Cardiac septum (tissue), 1 donor: ENCODE data around the gene RGS10. TPM values are rescaled to one million over a fixed set of nuclear protein-coding genes. Genes with fewer than 3 reads are reported as not detected.
"Not testable (repeated sequence)": the region's sequence is repeated elsewhere in the genome, so short reads cannot be mapped to it uniquely, and the experiment has no call there.

Experiments
- DNase-seq: peaks from one replicate; pipeline ENCODE4 v3.0.0-alpha.2; 2020; ENCODE audit warnings: low spot score
- intact Hi-C: fragments of 100-400 bp; cut with DNase I; formaldehyde crosslinking; loops from one replicate; pipeline ENCODE4 v1.14.0; 2022
- long read RNA-seq: library from polyadenylated mRNA; unstranded; transcript quantifications from one replicate; pipeline ENCODE4 v2.0.0, GENCODE V29; 2021
- total RNA-seq: library from RNA; stranded (reverse); fragmentation: NEBNext Ultra II Directional; extraction: Animal tissue kit (Norgen Biotek cat#: 25700); gene quantifications from one replicate; pipeline ENCODE4 v1.2.1, GENCODE V29; 2021
- donor health status: DM: no; HTN: no; CAD: no.

Gene RGS10
- total RNA-seq = 3.2 TPM
- long read RNA-seq, partial matches to known transcripts = 0 of 4 reads
- long read RNA-seq, other reads (novel, unspliced or antisense) = 0 of 4 reads

DNA sequence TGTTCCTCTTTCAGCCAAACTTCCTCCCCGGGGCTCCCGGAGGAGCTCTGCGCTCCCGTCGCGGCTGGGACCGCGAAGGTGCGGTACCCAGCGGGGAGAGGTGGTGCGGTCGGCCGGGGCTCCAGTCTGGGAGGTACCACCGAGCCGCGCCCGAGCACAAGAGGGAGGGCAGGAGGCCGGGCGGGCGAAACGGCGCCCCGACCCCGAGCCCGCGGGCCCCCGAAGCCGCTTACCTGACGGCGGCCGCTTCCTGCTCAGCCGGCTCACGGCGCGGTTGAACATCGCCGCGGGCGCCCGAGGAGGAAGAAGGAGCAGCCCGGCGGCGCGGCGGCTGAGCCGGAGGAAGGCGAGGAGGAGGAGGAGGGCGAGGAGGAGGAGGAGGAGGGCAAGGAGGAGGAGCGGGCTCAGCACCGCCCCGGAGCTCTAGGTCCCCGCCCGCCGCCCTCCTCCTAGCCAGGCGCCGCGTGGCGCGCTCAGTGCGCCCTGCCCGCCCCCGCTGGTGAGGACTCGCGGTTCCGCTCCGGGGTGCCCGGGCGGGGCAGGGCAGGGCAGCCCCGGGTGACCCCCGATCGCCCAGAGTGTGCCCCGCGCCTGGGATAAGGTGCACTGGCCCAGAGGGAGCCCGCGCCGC, at the start of gene RGS10:
Gene RGS10, minus strand, starts transcription at position 363 of the 631 bp plus-strand sequence. Its CDS starts 81 bp downstream, at position 282.
- intact Hi-C loops = loop anchor here (5.0 to 10.0 kb wide), 2 partner anchors 98 to 345 kb away; no protein-coding TSS in a partner anchor
- DNase-seq = peak; percentile 84

- intact Hi-C loops = no loop called here
Measured at GRCh38 chr10:119588071-119588470, 45.6 kb upstream of the RGS10 start.

GRCh38 chr10:119578355-119578754, 35.8 kb upstream of the RGS10 start:
- intact Hi-C loops = no loop called here

More at GRCh38 chr10:119588071-119588470, 45.6 kb upstream of the RGS10 start:
- no peak for DNase-seq

DNA sequence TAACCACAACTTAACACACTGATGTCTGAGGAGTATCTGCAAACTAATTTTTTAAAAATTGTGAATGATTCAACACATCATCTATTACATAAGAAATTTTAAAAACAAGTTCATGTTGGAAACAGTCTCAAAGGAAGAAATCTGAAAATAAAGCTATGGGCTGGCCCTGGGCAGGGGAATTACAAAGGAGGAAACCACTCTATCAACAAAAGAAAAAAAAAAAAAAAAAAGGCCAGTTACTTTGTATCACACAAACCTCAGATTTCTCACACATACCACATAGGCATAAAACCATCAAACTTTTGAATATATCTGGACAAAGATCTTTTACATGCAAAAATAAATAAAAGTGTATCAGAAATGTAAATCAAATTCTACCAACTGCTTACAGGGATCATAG, 33.5 kb upstream of the RGS10 start:
- intact Hi-C loops = no loop called here
- DNase-seq = no peak

More at GRCh38 chr10:119578355-119578754, 35.8 kb upstream of the RGS10 start:
- no peak for DNase-seq

- no peak for DNase-seq
- intact Hi-C loops = no loop called here
Measured at GRCh38 chr10:119575506-119575905, 33.0 kb upstream of the RGS10 start.

DNA sequence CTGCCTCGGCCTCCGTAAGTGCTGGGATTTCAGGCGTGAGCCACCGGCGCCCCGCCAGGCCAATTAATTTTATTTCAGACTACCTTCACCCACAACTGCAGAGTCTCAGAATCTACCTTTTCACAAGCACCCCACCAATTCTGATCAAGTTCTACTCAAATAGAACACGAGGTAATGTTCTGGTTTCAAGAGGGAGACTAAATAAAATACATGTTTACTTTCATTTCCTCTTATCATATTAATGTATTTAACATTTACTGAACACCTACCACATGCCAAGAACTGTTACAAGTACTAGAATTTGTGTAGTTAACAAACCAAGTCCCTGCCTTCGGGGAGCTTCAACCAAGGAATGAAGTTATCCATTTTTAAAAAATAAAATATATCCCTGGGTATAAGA, 25.5 kb upstream of the RGS10 start:
- no peak for DNase-seq
- intact Hi-C loops = no loop called here

DNA sequence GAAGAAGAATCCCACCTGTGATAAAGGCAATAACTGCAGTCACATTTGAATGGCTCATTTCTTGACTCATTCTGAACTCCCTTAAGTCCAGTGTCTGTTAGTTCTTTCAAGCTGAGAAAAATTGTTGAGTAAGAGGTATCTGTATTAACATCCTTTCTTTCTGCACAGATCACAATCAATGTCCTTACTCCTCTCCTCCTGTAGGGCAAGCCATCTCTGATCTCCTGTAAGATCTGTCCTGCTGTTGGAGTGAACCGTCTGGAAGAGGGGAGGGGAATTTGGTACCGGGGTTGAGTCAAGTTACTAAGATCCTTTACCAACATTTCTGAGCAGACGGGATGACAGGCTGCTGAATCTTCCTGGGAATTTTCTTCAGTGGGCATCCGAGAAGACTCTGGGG, 19.6 kb upstream of the RGS10 start:
- intact Hi-C loops = no loop called here
- no peak for DNase-seq

DNA sequence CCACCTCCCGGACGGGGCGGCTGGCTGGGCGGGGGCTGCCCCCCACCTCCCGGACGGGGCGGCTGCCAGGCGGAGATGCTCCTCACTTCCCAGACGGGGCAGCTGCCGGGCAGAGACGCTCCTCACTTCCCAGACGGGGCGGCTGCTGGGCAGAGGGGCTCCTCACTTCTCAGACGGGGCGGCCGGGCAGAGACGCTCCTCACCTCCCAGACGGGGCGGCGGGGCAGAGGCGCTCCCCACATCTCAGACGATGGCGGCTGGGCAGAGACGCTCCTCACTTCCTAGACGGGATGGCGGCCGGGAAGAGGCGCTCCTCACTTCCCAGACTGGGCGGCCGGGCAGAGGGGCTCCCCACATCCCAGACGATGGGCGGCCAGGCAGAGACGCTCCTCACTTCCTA, 17.0 kb upstream of the RGS10 start:
- DNase-seq, intact Hi-C loops: not testable (repeated sequence)

DNA sequence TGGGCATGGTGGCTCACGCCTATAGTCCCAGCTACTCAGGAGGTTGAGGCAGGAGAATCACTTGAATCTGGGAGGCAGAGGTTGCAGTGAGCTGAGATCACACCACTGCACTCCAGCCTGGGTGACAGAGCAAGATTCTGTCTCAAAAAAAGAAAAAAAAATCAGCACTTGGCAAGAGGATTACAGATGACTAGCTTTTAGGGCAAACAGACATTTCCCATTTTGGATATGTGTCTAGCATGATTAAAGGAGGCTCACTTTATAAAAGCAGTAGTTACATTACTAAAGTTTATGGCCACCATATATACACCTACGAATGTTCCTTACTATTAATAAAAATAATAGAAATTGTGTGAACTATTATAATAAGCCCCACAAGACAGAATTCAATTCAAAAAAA, 13.6 kb upstream of the RGS10 start:
- intact Hi-C loops, DNase-seq: not testable (repeated sequence)

DNA sequence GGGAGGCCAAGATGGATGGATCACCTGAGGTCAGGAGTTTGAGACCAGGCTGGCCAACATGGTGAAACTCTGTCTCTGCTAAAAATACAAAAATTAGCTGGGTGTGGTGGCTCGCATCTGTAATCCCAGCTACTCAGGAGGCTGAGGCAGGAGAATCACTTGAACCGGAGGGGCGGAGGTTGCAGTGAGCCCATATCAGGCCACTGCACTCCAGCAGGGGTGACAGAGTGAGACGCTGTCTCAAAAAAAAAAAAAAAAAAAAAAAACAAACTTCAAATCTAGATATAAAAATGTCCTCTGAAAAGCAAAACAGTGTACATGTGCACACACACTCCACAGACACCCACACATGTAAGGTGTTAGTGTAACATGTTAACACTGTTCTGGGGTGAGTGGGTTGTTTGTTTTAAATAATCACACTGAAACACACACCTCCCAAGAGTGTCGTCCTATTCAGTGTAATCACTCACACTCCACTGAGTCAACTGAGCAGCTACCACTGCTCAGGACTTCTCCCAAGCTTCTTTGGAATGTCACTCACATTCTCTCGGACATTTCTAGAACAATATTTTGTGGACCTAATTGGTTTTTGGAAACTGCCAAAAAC, 12.8 kb upstream of the RGS10 start:
- intact Hi-C loops = no loop called here
- no peak for DNase-seq

- DNase-seq = no peak
- intact Hi-C loops = no loop called here
Measured at GRCh38 chr10:119550827-119551226, 8.3 kb upstream of the RGS10 start.

DNA sequence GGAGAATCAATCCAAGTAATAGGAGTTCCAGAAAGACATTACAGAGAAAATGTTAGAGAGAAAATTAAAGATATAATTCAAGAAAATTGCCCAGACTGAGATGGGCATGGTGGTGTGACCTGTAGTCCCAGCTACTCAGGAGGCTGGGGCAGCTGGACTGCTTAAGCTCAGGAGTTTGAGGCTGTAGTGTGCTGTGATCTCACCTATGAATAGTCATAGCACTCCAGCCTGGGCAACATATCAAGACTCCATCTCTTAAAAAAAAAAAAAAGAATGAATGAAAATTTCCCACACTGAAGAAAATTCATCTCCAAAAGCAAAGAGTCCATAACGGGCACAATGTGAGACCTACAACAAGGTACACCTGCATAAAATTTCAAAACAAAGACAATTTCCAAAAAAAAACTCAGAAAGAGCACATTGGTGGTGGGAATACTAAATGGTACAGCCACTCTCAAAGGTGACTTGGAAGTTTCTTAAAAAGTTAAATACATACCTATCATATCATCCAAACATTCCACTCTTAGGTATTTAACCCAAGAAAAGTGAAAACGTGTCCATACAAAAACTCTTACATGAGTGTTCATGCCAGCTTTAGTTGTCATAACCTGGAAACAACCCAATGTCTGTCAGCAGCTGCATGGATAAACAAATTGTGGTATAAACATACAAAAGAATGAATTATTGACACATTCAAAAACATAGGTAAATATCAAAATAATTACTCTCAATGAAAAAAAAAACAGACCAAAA, 6.9 kb upstream of the RGS10 start:
- intact Hi-C loops = loop anchor here (10.0 kb wide), 1 partner anchor 105 kb away; no protein-coding TSS in a partner anchor
- DNase-seq = no peak

DNA sequence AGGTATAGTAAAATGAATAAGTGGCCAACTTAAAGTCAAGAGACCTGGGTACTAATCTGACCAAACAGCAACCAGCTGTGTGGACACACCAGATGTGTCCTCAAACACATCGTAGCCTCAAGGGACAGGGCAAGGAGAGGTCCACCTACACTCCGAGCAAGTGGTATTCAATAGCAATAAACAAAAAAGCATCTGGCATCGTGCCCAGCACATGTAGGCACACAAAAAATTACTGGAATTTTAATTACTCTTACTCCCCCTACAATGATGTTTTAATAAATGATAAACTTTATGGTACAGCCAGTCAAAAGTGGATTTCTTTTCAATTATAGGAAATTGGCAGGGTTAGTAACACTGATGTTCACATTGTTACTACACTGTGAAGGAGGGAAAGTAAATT, 3.5 kb upstream of the RGS10 start:
- intact Hi-C loops = loop anchor here (10.0 kb wide), 1 partner anchor 101 kb away; no protein-coding TSS in a partner anchor
- DNase-seq = no peak

- intact Hi-C loops = loop anchor here (10.0 kb wide), 1 partner anchor 101 kb away; no protein-coding TSS in a partner anchor
- no peak for DNase-seq
Measured at GRCh38 chr10:119545310-119545709, 2.8 kb upstream of the RGS10 start.

- no peak for DNase-seq
- intact Hi-C loops = loop anchor here (5.0 to 10.0 kb wide), 2 partner anchors 99 to 347 kb away; no protein-coding TSS in a partner anchor
Measured at GRCh38 chr10:119543814-119544642, 1.5 kb upstream of the RGS10 start.

GRCh38 chr10:119542988-119543813, 682 bp upstream of the RGS10 start:
- DNase-seq = no peak
- intact Hi-C loops = loop anchor here (5.0 to 10.0 kb wide), 2 partner anchors 98 to 346 kb away; no protein-coding TSS in a partner anchor

DNA sequence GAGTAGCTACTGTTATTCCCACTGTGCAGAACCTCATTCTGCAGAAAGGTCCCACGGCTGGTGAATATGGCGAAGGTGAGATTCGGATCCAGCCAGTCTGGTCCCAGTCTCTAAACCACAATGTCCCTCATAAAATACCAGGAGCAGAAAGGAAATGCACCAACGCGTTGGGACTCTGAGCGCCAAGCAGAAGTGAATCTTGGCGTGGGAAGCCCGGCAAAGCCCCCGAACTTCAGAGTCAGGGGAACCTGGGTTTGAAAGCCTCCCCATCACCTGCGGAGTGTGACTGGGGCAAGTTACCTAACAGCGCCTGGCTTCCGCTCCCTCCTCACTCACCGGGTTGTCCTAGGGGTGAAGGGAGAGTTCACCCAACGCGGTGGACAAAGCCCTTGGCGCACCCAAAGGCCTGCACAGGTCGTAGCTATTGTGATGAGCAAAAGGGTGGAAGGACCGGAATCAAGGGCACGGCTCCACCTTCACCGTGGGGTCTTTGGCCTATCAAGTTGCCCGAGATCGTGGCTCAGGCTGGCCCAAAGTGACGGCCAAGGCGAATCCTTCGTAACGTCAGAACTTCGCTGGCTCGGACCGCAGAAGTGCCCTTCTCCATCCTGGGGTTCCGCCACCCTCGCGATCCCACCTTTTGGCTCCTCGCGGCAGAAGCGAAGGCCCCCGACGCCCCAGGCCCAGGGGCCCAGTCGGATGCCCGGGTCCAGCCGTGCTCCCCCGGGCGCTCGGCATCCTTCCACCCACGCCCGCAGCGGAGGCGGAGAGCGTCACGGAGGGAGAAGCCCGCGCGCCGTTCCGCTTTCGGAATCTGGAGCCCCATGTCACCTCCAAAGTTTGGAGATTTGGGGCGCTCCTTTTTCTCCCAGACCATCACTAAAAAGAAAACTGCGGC, 811 bp downstream of the RGS10 start:
- intact Hi-C loops = loop anchor here (5.0 to 10.0 kb wide), 2 partner anchors 97 to 344 kb away; no protein-coding TSS in a partner anchor

More for the DNA sequence above, 811 bp downstream of the RGS10 start:
- no peak for DNase-seq
